HG02973 (cell line): ENCODE measurements around the gene NUDT7.
A peak's percentile ranks its signal among the peaks of the same experiment; 100 is the strongest.

Source experiments
- ATAC-seq: cut with Tn5 transposase; IDR thresholded peaks from one replicate; pipeline ENCODE4 v1.9.1; 2021; ENCODE audit warnings: moderate library complexity; ENCODE audit not compliant: unreplicated experiment

NUDT7 gene

DNA sequence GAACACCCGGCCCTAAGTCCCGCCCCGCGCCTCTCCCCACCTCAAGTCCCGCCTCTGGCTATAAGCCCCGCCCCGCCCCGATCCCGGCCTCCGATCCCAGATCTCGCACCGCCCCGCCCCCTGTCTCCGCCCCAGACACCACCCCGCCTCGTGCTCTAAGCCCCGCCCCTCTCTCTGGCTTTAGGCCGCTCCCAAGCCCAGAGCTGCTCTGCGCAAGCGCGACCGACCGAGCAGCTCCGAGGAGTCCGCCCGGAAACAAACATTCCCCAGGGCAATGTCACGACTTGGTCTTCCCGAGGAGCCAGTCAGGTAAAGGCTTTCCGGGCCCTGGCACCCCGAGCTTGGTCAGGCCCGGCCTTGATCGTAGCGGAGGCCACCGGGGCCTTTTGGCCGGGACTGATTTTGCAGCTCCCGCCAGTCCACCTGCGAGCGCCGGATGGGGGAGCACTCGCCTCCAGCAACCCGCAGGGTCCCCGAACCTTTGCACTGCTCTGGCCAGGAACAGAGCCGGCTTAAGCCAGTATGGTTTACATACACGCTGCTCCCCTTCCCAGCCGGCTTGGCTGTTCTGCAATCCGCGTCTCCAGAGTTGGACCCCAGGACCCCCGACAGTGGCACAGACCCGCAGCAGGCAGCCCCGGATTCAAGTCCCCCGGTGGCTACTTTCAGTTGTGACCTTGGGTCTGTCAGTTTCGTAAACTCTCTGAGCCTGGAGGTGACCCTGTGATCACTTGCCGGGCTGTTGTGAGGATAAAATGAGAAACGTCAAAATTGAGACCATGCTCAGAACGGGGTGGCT, at the start of gene NUDT7:
TSS of gene NUDT7 (plus strand) at position 206 of the 799 bp plus-strand sequence. CDS start at position 275, 69 bp downstream.
- ATAC-seq: peak; percentile 91

DNA sequence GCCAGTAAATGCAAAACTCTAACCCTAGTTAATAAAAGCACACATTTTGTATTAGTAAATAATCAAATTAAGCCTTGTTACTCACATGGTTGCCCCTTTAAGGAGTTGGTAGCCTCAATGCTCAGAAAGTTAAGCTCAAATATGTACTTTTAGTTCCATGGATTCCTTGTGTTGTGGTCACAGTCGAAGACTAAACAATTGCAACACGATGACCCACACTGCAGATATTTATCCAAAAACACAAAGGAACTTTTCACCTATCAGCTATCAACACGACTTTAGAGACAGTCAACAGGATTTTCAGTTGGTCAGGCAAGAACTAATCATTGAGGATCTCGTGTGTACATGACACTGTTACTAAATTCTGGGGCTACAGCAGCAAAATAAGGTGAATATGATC, 47.4 kb upstream of the NUDT7 start:
- ATAC-seq: no peak

DNA sequence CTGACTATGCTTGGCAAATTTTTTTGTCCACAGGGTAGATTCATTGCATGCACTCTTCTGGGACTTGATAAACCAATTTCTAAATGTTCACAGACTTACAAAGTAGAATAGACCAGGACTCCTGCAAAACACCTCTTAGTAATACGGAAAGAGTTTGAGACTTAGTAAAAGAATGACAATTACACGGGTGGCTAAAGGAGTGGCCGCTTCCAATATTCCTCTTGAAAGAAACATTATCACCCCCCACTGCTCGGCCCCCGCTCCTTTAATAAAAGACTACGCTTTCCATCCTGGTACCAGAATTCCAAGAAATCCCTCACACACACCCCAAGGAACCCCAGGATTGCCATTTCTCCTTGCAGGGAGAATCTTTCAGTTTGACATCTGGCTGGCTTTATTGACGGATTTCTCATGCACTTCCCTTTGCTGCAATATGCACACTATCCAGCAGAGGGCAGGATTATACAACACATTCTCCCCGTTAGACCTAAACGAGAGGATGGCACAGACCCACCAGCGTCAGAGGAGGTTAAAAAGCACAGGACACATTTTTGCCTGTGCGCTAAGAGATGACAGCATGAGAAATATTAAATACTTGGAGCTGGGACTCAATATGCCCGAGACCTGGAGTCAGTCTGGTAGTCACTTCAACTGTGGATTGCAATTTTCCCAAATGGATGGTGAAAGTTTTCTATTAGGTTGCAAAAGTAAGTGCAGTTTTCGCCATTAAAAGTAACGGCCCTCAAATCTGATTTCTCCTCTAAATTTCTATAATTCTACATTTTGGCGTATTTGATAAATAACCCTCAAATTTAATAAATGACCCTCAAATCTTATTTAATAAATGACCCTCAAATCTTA, 46.6 kb upstream of the NUDT7 start:
- ATAC-seq: no peak

DNA sequence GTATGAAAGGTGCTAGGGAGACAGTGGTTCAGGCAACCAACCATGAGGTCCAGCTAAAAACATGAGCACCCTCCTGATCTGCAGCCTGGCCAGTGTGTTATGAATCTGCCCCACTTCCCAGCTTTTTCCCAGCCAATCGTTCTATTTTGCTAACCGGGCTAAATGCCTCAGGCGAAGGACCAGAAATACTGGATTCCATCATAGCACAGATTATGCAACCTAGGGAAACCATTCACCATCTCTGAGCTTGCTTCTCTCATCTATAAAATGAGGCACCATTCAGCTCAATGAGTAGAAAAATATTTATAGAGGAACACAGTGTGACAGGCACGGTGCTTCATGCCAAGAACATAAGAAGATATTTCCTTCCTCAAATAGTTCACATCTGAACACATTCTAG, 45.2 kb upstream of the NUDT7 start:
- ATAC-seq: no peak

DNA sequence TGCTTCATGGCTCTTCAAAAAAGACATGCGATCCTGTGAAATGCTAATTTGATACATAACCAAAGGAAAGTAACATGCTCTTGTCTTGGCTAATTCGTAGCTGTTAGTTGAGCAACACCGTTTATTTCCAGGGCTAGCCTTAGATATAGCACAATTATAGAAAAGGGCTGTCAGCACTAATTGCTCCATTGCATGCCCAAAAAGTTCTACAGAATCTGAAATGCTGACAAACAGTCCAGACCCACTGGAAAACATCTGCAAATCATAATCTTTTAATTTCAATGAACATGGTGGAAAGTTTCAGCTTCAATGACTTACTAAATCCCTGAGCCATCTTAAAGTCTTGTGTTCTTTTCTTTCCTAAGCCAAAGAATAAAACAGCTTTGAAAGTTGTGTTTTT, 42.9 kb upstream of the NUDT7 start:
- no peak for ATAC-seq

DNA sequence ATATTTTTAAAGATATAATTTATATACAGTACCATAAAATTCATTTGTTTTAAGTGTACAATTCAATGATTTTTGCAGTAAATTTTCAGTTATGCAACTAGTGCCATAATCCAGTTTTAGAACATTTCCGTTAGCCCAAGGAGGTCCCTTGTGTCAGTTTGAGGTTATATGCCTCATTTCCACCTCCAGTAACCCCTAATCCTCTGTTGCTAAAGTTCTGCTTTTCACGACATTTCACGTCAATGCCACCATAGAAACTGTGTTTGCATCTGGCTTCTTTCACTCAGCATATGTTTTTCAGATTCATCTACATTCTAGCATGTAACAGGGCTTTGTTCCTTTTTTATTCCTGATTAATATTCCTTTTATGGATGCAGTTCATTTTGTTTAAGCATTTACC, 42.4 kb upstream of the NUDT7 start:
- ATAC-seq: no peak

DNA sequence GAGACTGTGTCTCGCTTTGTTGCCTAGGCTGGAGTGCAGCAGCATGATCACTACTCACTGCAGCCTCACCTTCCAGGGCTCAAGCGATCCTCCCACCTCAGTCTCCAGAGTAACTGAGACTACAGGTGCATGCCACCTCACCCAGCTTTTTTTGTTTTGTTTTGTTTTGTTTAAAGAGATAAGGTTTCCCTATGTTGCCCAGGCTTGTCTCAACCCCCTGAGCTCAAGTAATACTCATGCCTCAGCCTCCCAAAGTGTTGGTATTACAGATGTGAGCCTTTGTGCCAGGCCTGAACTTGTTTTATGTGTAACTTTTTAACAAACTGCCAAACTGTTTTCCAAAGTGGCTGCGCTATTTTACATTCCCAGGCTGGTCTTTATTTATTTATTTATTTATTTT, 41.8 kb upstream of the NUDT7 start:
- no peak for ATAC-seq

DNA sequence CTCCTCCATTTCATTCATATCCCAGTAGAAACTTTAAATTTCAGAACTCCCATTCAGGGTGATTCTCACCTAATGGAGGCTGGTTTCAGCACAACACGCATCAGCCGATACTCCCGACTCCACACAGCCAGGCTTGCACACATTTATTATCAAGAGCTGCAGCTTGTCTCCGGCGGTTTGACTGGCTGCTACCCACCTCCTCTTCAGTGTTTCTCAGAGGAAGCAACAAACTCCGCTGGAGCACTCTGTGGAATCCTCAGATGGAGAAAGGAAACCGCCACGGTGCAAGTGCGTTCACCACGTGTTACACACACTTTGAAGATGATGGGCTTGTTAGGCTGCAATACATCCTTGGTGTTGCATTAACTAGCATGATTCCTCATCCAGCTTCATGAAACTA, 39.7 kb upstream of the NUDT7 start:
- no peak for ATAC-seq

DNA sequence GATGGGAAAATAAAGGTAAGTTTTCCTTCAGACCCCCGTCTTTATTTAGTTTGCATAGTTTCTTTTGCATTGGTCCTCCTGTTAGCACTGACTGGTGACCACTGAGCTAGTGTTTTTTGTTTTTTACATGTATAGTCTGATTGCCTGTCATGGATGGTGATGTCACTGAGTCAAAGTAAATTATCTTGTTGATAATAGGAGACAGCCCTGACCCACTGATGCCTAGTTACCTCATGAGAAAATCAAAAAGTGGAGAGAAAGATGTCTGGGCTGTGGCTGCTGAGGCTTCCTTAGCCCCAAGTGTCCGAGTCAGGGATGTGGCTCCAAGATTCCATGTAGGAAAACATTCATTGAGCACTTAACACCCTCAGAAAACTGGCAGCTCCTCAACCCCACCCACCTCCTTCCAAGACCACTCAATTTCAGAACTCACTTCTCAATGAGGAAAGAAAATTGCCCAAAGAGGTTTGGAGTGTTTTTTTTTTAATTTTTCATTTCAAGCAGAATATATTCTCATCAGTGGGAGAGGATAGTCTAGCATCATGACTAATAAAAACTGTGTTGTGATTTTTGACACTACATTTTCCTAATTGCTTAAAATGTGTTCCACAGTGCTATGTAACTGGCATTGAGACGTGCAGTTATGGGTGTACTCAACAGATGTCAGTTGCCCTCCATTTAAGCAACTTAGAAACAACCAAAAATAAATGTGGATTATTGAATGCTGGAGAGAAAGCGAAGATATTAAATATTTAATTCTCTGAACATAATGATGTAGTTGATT, 38.7 kb upstream of the NUDT7 start:
- ATAC-seq: no peak

DNA sequence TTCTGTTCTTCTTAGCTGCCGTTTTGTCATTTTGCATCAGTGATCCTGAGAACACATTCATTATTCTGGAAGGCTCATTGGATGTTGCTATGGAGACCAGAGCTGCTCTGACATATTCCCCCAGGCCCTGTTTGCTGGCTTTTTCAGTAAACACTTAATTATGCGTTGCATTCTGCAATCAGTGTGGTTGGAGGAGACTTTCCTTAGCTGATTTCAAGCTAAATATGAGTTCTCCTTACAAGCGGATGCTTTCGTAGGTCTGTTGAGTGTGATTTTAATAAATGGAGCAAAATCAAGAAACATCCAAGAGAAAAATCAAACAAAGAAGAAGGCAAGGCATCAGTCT, 38.2 kb upstream of the NUDT7 start:
- ATAC-seq: no peak

DNA sequence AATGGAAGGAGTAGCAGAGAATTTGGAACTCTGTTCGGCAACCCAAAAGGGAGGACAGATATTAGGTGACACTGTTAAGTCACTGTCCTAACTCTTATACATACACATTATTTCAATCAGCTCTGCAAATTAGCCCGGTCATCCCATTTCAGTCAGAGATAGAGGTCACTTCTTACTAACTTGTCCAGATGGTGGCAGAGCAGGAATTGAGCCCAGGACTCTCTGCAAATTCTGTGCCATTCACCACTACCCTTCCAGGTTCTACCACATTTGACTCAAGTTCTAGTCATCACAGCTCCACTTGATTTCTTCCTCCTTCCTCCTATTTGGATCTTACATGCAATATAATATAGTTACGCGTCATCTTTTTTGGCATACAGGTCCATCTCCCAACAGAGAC, 35.9 kb upstream of the NUDT7 start:
- no peak for ATAC-seq

DNA sequence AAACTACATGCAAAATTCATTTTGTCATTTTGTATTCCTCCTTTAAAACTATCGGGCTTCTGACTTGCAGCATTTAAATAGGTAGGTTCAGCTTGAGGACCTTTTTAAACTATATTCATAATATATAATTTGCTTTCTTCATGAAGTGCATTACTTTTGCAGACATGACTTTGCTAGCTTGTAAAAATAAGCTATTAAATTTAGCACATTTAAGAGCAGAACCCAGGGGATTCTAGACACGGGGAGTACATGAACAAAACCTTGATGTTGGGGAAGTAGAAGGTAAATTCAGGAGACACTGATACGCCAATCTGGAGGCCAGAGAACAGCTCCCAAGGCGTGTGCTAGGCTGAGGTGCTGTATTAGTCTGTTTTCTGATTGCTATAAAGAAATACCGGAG, 32.3 kb upstream of the NUDT7 start:
- no peak for ATAC-seq

DNA sequence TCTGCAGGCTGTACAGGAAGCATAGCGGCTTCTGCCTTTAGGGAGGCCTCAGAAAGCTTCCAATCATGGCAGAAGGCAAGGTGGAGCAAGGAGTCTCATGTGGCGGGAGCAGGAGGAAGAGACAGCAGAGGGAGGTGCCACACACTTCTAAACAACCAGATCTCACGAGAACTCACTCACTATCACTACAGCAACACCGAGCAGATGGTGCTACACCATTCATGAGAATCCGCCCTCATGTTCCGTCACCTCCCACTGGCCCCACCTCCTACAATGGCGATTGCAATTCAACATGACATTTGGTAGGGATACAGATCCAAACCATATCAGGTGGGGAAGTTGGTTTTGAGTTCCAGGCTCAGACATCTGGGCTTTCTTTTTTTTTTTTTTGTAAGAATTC, 31.9 kb upstream of the NUDT7 start:
- ATAC-seq: no peak

DNA sequence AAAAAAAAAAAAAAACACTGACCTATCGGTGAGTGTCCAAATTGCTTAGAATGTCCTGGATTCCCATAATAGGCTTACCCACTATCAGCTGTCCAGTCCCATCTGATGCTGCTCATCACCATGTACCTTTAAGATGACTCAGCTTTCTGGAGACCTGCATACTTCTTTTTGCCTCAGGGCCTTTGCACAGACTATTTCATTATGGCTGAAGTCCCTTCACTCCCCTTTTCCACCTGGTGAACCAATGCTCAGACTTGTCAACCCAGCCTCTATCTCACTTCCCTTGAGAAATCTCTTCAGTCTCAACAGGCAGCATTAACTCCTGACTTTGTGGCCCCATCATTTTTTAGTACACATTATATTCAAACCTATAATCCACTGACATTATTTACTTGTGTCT, 29.7 kb upstream of the NUDT7 start:
- ATAC-seq: no peak

DNA sequence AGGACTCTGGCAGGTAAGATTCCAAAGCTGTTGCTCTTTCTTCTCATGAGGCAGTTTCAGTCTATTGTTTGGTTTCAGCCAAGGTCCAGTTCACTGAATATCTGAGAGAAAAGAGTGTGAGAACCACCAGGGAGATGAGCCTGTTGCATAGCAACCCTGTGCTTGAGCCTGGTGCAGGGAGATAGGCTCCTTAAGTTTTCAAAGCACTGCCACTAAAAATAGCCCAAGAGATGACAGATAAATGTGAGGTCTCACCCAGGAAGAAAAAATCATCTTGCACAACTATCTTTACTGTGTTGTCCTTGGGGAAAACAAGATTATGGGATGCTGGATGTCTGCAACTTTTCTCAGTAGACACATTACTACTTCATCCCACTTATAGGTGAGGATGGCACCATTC, 26.2 kb upstream of the NUDT7 start:
- ATAC-seq: no peak

DNA sequence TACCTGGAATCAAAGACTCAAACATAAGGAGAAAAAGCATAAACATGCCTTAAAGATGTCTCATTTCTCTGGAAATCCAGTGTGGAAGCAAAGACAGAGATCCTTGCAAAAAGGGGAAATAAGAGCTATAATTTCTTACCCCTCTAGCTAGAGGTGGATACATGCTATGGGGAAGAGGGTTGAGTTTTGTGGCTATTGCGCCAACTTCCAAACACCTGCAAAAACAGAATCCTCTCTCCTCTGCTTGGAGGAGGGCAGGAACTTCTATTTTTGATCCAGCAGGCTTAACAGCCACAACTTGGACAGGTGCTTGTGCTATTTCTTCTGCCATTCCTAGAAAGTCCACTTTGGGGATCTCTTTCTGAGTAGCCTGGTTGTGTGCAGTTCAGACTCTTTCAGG, 21.5 kb upstream of the NUDT7 start:
- no peak for ATAC-seq

DNA sequence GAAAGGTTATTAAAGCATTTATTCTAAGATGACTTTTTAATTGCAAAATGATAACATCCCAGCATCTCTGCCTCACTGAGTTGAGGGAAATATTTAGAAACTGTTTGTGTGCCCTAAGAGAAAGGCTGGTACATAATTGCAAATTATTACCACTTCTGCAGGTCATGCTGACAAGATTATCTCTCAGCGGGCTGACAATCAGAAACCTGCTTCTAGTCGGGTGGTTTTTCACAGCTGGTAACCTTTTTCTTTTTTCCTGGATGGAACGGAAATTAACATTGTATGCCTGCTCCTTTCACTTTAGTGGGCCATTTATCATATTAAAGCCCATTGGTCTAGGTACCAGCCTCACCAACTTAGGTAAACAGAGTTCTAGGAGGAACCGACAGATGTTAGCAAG, 17.0 kb upstream of the NUDT7 start:
- ATAC-seq: no peak

DNA sequence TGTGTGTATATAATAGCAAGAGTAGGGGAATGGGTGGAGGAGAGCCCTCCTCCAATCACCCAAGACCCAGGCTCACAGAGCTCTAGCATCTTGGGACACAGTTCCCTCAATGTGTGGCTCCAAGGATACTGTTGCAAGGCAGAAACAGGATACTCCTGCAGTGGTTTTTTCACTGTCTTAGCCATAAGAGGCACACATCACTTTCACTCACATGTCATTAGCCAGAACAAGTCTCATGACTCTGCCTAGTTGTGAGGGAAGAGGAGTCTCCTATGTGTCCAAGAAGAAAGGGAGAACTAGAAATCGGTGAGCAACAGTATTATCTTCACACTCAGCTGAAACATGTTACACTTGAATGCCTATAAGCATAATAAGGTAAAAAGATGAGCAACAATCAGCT, 11.1 kb upstream of the NUDT7 start:
- no peak for ATAC-seq

DNA sequence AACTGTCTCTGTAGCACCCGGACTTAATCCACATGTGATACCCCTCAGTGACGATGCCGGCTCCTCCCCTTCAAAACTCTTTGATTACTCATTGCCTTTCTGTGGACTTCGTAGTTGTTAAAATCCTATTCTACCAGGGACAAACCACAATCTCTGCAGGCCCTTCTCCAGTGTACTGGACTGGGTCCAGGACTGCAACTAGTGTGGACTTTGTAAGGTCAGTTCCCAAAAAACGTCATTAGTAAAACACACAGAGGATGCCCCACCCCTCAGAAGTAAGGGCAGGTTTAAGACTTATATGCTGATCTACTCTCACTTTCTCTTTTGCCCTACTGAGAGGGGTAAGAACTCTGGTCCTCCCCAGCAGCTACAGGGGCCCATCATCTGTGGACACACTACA, 10.5 kb upstream of the NUDT7 start:
- ATAC-seq: no peak

DNA sequence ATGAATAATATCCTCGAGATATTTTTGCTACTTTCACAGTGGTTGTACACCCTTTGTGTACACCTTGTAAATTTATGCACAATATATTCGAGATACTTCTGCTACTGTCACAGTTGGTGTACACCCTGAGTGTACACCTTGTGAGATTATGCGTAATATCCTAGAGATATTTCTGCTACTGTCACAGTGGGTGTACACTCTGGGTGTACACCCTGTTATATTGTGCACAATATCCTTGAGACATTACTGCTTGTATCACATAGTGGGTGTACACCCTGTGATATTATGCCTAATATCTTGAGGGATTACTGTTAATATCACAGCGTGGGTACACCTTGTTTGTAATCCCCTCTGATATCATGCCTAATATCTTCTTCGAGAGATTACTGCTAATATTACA, 7.2 kb upstream of the NUDT7 start:
- ATAC-seq: no peak

DNA sequence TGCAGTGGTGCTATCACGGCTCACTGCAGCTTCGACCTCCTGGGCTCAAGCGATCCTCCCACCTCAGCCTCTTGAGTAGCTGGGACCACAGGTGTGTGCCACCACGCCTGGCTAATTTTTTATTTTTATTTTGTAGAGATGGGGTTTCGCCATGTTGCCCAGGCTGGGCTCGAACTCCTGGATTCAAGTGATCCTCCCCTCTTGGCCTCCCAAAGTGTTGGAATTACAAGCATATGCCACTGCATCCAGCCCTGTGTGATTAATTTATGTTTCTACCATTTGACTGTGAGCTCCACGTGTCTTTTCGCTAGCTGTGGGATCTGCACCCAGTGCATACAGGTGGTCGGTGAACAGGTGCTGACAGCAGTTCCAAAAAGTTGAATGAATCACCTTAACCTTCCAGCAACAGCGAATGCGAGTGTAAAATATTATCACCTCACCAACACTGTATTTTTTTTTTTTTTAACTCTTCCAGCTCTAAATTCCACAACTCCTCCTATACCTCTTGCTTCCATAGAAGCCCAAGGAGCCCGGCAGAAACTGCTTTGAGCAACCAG, 484 bp upstream of the NUDT7 start:
- ATAC-seq: peak; percentile 33
